Panc1 (cell line): ENCODE measurements around the gene UTF1. TPM values are rescaled to one million over a fixed set of nuclear protein-coding genes. Genes with fewer than 3 reads are reported as not detected.

Experiments used
- ATAC-seq: fragments of 200-7000 bp; cut with Tn5 transposase; 2 replicates; pipeline ENCODE4 v1.9.1; 2020; ENCODE audit warnings: mild to moderate bottlenecking, moderate library complexity
- BruUV-seq: library from RNA; stranded (reverse); fragments of 400-500 nt; replicated peaks from 2 replicates; lab custom pipeline; 2021; lab: Mats Ljungman, UMichigan
- CTCF ChIA-PET: fragments of 300-600 bp; sonication (Branson Sonifier 250); formaldehyde crosslinking; loops from one replicate; lab custom pipeline; 2022; ENCODE audit warnings: antibody characterized with exemption; lab: Charles Lee
- POLR2A ChIA-PET: fragments of 300-600 bp; sonication (Branson Sonifier 250); formaldehyde crosslinking; loops from one replicate; lab custom pipeline; 2022; ENCODE audit warnings: antibody characterized with exemption; lab: Charles Lee
- DNase-seq: peaks from one replicate; pipeline ENCODE4 v3.0.0-alpha.2; 2010; ENCODE audit warnings: low read depth, low spot score
- H3K27ac ChIP-seq: 2 replicates; pipeline ENCODE4 v1.5.1; 2011; ENCODE audit warnings: mild to moderate bottlenecking, low read length, inconsistent platforms
- H3K27me3 ChIP-seq: fragments of 200-500 bp; sonication (Bioruptor generic); 2 replicates; pipeline ENCODE4 v1.6.0; 2014; ENCODE audit warnings: low read length, inconsistent platforms; ENCODE audit not compliant: control insufficient read depth, insufficient read depth
- H3K36me3 ChIP-seq: fragments of 200-500 bp; sonication (Bioruptor generic); 2 replicates; pipeline ENCODE4 v1.5.1; 2014; ENCODE audit warnings: inconsistent platforms, mild to moderate bottlenecking, low read length, moderate library complexity; ENCODE audit not compliant: control insufficient read depth, insufficient read depth
- H3K4me1 ChIP-seq: 2 replicates; pipeline ENCODE4 v1.5.1; 2011; ENCODE audit warnings: inconsistent platforms, mild to moderate bottlenecking, low read length, moderate library complexity; ENCODE audit not compliant: control insufficient read depth, insufficient read depth
- H3K4me3 ChIP-seq, 2 experiments: 2 replicates each; pipeline ENCODE4 v1.5.1; 2011 to 2012; ENCODE audit warnings: low read depth in 2 of 2, low read length in 2 of 2, mild to moderate bottlenecking in 2 of 2, inconsistent platforms in 1 of 2, moderate library complexity in 1 of 2
- H3K9me3 ChIP-seq: fragments of 200-500 bp; sonication (Bioruptor generic); 2 replicates; pipeline ENCODE4 v1.5.1; 2014; ENCODE audit warnings: low read depth, mild to moderate bottlenecking, inconsistent platforms, low read length, moderate library complexity; ENCODE audit not compliant: control insufficient read depth, insufficient read depth
- POLR2AphosphoS5 ChIP-seq: IDR thresholded peaks from 2 replicates; pipeline ENCODE4 v1.6.1; 2012; ENCODE audit warnings: mild to moderate bottlenecking, low read depth, low read length, moderate library complexity
- SIN3A ChIP-seq: IDR thresholded peaks from 2 replicates; pipeline ENCODE4 v1.6.1; 2012; ENCODE audit warnings: low read depth, mild to moderate bottlenecking, low read length, moderate library complexity, borderline replicate concordance; ENCODE audit not compliant: insufficient read depth
- TCF7L2 ChIP-seq: IDR thresholded peaks from 2 replicates; pipeline ENCODE4 v1.6.1; 2011; ENCODE audit warnings: mild to moderate bottlenecking, low read depth, low read length, inconsistent platforms
- in situ Hi-C: cut with HindIII; loops from 2 replicates; pipeline ENCODE4 v1.10.0; 2016; ENCODE audit warnings: low sequenced_read_pairs, low pct_unique_long_range_greater_than_20kb
- intact Hi-C: fragments of 100-400 bp; cut with micrococcal nuclease; formaldehyde crosslinking; loops from one replicate; pipeline ENCODE4 v1.10.0; 2022; ENCODE audit not compliant: unreplicated experiment
- total RNA-seq: library from RNA; stranded (reverse); gene quantifications from one replicate; pipeline ENCODE4 v1.2.1, GENCODE V29; 2021; ENCODE audit not compliant: unreplicated experiment
- TF ChIP-seq, protein P1 (sequence below), 2 experiments: IDR thresholded peaks; 2 replicates each; pipeline ENCODE4 v1.6.1; 2011 to 2012; ENCODE audit warnings: low read depth in 2 of 2, control low read depth in 1 of 2, low read length in 1 of 2, mild to moderate bottlenecking in 1 of 2, moderate library complexity in 1 of 2; ENCODE audit not compliant: insufficient read depth in 1 of 2
- TF ChIP-seq, protein P2 (sequence below): fragments of 450-650 bp; IDR thresholded peaks from 2 replicates; pipeline ENCODE4 v1.5.1; 2017; ENCODE audit warnings: mild to moderate bottlenecking

Gene UTF1
- total RNA-seq, 1 experiment from 2014 or later: not detected

DNA sequence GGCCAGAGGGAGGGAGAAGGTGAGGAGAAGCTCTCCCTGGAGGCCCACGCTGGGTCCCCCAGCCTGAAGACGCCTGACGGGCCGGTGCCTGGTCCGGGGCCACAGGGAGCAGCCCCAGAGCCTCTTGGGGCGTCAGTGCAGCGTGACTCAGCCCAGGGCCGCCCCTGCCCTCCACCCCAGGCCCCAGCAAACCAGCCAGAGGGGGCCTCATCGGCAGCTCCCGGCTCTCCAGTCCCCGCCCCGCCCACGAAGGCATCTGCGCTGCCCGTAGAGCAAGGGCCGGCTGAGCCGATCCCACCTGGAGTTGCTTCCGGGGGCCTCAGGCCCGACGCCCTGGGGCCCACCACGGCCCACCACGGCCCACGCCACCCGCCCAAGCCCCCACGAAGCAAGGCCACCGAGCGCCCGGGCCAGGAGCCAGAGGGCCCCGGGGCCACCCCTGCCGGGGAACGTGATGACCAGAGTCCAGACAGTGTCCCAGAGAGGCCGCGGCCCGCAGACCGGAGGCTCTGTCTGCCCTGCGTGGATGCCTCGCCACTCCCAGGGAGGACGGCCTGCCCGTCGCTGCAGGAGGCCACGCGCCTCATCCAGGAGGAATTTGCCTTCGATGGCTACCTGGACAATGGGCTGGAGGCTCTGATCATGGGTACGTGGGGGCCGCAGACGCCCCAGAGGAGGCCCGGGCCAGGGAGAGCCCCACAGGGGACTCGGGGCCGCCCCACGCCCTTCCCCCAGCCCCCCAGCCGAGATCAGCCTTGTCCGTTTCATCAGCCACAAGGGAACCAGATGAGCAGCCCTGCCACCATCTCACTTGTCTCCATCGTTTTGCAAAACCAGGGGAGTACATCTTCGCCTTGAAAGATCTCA is 31.2 kb upstream of the UTF1 start:
- in situ Hi-C loops (no loop called here), intact Hi-C loops (no loop called here)
- ChIA-PET POLR2A (no interaction called here), CTCF (no interaction called here)
- H3K27ac ChIP-seq: no peak overlapping the region
- ATAC-seq (no peak), DNase-seq (no peak)
- H3K4me3 ChIP-seq: no peak overlapping the region
- no peaks in the 10 kb centered on the region for H3K9me3 ChIP-seq
- no TSS peak for BruUV-seq
- peaks cover 1% of the 10 kb centered on the region; the same call in 1 of the 2 replicates for H3K27me3 ChIP-seq
- TF ChIP-seq POLR2AphosphoS5 (no peak), TCF7L2 (no peak), SIN3A (no peak)
- TF ChIP-seq, protein P1, sequence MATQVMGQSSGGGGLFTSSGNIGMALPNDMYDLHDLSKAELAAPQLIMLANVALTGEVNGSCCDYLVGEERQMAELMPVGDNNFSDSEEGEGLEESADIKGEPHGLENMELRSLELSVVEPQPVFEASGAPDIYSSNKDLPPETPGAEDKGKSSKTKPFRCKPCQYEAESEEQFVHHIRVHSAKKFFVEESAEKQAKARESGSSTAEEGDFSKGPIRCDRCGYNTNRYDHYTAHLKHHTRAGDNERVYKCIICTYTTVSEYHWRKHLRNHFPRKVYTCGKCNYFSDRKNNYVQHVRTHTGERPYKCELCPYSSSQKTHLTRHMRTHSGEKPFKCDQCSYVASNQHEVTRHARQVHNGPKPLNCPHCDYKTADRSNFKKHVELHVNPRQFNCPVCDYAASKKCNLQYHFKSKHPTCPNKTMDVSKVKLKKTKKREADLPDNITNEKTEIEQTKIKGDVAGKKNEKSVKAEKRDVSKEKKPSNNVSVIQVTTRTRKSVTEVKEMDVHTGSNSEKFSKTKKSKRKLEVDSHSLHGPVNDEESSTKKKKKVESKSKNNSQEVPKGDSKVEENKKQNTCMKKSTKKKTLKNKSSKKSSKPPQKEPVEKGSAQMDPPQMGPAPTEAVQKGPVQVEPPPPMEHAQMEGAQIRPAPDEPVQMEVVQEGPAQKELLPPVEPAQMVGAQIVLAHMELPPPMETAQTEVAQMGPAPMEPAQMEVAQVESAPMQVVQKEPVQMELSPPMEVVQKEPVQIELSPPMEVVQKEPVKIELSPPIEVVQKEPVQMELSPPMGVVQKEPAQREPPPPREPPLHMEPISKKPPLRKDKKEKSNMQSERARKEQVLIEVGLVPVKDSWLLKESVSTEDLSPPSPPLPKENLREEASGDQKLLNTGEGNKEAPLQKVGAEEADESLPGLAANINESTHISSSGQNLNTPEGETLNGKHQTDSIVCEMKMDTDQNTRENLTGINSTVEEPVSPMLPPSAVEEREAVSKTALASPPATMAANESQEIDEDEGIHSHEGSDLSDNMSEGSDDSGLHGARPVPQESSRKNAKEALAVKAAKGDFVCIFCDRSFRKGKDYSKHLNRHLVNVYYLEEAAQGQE (IDR thresholded peaks at IDR 0.05; ENCODE audit: insufficient read depth in 1 of 2, low read depth in 2 of 2, low read length in 1 of 2): no peak
- TF ChIP-seq, protein P2, sequence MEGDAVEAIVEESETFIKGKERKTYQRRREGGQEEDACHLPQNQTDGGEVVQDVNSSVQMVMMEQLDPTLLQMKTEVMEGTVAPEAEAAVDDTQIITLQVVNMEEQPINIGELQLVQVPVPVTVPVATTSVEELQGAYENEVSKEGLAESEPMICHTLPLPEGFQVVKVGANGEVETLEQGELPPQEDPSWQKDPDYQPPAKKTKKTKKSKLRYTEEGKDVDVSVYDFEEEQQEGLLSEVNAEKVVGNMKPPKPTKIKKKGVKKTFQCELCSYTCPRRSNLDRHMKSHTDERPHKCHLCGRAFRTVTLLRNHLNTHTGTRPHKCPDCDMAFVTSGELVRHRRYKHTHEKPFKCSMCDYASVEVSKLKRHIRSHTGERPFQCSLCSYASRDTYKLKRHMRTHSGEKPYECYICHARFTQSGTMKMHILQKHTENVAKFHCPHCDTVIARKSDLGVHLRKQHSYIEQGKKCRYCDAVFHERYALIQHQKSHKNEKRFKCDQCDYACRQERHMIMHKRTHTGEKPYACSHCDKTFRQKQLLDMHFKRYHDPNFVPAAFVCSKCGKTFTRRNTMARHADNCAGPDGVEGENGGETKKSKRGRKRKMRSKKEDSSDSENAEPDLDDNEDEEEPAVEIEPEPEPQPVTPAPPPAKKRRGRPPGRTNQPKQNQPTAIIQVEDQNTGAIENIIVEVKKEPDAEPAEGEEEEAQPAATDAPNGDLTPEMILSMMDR: no peak
- H3K36me3 ChIP-seq: no peaks in the 10 kb centered on the region
- no peaks in the 10 kb centered on the region for H3K4me1 ChIP-seq

DNA sequence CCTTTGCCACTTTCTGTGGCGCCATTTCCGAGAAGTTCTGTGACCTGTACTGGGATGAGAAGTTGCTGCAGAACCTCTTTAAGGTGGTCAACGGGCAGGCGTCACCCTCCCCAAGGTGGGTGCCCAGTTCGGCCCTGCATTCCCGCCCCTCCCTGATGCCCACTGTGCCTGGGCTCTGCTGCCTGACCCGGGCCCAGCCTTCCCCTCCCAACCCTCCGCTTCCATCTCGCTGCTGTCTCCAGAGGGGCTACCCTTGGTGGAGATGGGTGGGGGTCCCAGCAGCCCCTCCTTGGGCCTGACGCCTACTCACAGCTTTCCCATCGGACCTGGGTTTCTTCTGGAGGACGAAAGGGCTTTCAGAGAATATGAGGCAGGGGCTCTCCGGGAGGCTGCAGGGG is 30.5 kb upstream of the UTF1 start:
- intact Hi-C loops: no loop called here
- CTCF ChIA-PET: no interaction called here
- TF ChIP-seq TCF7L2 (no peak), POLR2AphosphoS5 (no peak), SIN3A (no peak)
- TF ChIP-seq, protein P1 (IDR thresholded peaks at IDR 0.05; ENCODE audit: insufficient read depth in 1 of 2, low read depth in 2 of 2, low read length in 1 of 2): no peak
- TF ChIP-seq, protein P2: no peak
- Histone ChIP-seq H3K4me3 (no peak overlapping the region), H3K9me3 (no peaks in the 10 kb centered on the region), H3K4me1 (no peaks in the 10 kb centered on the region), H3K27ac (no peak overlapping the region), H3K27me3 (no peaks in the 10 kb centered on the region), H3K36me3 (no peaks in the 10 kb centered on the region)
- DNase-seq (no peak), ATAC-seq (no peak)
- in situ Hi-C loops: no loop called here
- BruUV-seq: no TSS peak
- POLR2A ChIA-PET: no interaction called here
